IMR-90 (cell line): ENCODE measurements around the gene GNG2. TPM values are rescaled to one million over a fixed set of nuclear protein-coding genes. Genes with fewer than 3 reads are reported as not detected.

Experiments used
- ATAC-seq: fragments of 200-7000 bp; cut with Tn5 transposase; 2 replicates; pipeline ENCODE4 v1.9.1; 2020; ENCODE audit warnings: low read depth, mild to moderate bottlenecking, moderate library complexity
- BruUV-seq: library from RNA; stranded (reverse); fragments of 400-500 nt; replicated peaks from 2 replicates; lab custom pipeline; 2021; lab: Mats Ljungman, UMichigan
- CTCF ChIA-PET: fragments of 300-600 bp; formaldehyde crosslinking; extraction: SDS; loops from one replicate; lab custom pipeline; 2021; ENCODE audit warnings: antibody characterized with exemption; lab: Yijun Ruan, JAX
- POLR2A ChIA-PET: fragments of 300-600 bp; sonication (Branson Sonifier 250); formaldehyde crosslinking; loops from one replicate; lab custom pipeline; 2022; ENCODE audit warnings: antibody characterized with exemption; ENCODE audit not compliant: unreplicated experiment; lab: Charles Lee
- DNase-seq: peaks from one replicate; pipeline ENCODE4 v3.0.0; 2013
- H2AFZ ChIP-seq: replicated peaks from 2 replicates; pipeline ENCODE3; 2013; ENCODE audit warnings: low read length, mild to moderate bottlenecking; ENCODE audit not compliant: poor library complexity
- H2AK5ac ChIP-seq: 2 replicates; pipeline ENCODE4 v1.6.1; 2013; ENCODE audit warnings: low read depth, low read length, inconsistent platforms
- H2AK9ac ChIP-seq: replicated peaks from 2 replicates; pipeline ENCODE3; 2013; ENCODE audit warnings: mild to moderate bottlenecking, low read depth, low read length, moderate library complexity; ENCODE audit not compliant: poor library complexity
- H2BK120ac ChIP-seq: 2 replicates; pipeline ENCODE4 v1.6.1; 2013; ENCODE audit warnings: low read depth, low read length, inconsistent platforms
- H2BK15ac ChIP-seq: 3 replicates; pipeline ENCODE4 v1.6.1; 2013; ENCODE audit warnings: low read depth, low read length, inconsistent platforms
- H2BK20ac ChIP-seq: 2 replicates; pipeline ENCODE4 v1.6.1; 2013; ENCODE audit warnings: low read depth, mild to moderate bottlenecking, inconsistent platforms, low read length, moderate library complexity
- H2BK5ac ChIP-seq: 2 replicates; pipeline ENCODE4 v1.6.1; 2013; ENCODE audit warnings: mild to moderate bottlenecking, low read depth, low read length, inconsistent platforms; ENCODE audit not compliant: poor library complexity, severe bottlenecking
- H3K14ac ChIP-seq: replicated peaks from 2 replicates; pipeline ENCODE4 v1.6.1; 2013; ENCODE audit warnings: low read depth, low read length, inconsistent platforms
- H3K18ac ChIP-seq: 2 replicates; pipeline ENCODE4 v1.6.1; 2013; ENCODE audit warnings: low read depth, low read length, control low read depth
- H3K23ac ChIP-seq: 2 replicates; pipeline ENCODE4 v1.6.1; 2013; ENCODE audit warnings: low read depth, low read length, inconsistent platforms
- H3K27ac ChIP-seq: 2 replicates; pipeline ENCODE4 v1.5.1; 2013; ENCODE audit warnings: mild to moderate bottlenecking, control low read depth, low read length; ENCODE audit not compliant: insufficient read depth
- H3K27me3 ChIP-seq: 2 replicates; pipeline ENCODE4 v1.6.1; 2013; ENCODE audit warnings: low read length; ENCODE audit not compliant: control insufficient read depth, insufficient read depth
- H3K36me3 ChIP-seq: 2 replicates; pipeline ENCODE4 v1.6.1; 2013; ENCODE audit warnings: low read length, mixed read lengths; ENCODE audit not compliant: control insufficient read depth, insufficient read depth
- H3K4ac ChIP-seq: 2 replicates; pipeline ENCODE4 v1.6.1; 2013; ENCODE audit warnings: low read depth, low read length, inconsistent platforms
- H3K4me1 ChIP-seq: 2 replicates; pipeline ENCODE4 v1.6.1; 2013; ENCODE audit warnings: low read length, mixed read lengths; ENCODE audit not compliant: control insufficient read depth, insufficient read depth
- H3K4me2 ChIP-seq: 2 replicates; pipeline ENCODE4 v1.6.1; 2013; ENCODE audit warnings: low read depth, mild to moderate bottlenecking, control low read depth, low read length, moderate library complexity
- H3K4me3 ChIP-seq: 2 replicates; pipeline ENCODE4 v1.5.1; 2013; ENCODE audit warnings: low read depth, mild to moderate bottlenecking, control low read depth, low read length, moderate library complexity; ENCODE audit not compliant: insufficient read depth
- H3K56ac ChIP-seq: 2 replicates; pipeline ENCODE4 v1.6.1; 2013; ENCODE audit warnings: low read length, inconsistent platforms; ENCODE audit not compliant: insufficient read depth; ENCODE audit errors: extremely low read depth
- H3K79me1 ChIP-seq, 2 experiments: 2 replicates each; pipeline ENCODE4 v1.6.1; 2013; ENCODE audit warnings: low read length in 2 of 2, inconsistent platforms in 1 of 2, low read depth in 1 of 2
- H3K9ac ChIP-seq: 2 replicates; pipeline ENCODE4 v1.6.1; 2013; ENCODE audit warnings: low read depth, low read length, control low read depth
- H3K9me1 ChIP-seq: 2 replicates; pipeline ENCODE4 v1.6.1; 2013; ENCODE audit warnings: low read length, inconsistent platforms; ENCODE audit not compliant: insufficient read depth
- H3K9me3 ChIP-seq: 2 replicates; pipeline ENCODE4 v1.6.1; 2013; ENCODE audit warnings: low read length; ENCODE audit not compliant: control insufficient read depth, insufficient read depth
- H4K20me1 ChIP-seq: 2 replicates; pipeline ENCODE4 v1.6.1; 2013; ENCODE audit warnings: low read length, inconsistent platforms; ENCODE audit not compliant: insufficient read depth
- H4K5ac ChIP-seq: 2 replicates; pipeline ENCODE4 v1.6.1; 2013; ENCODE audit warnings: mild to moderate bottlenecking, low read depth, low read length, control low read depth
- H4K8ac ChIP-seq, 2 experiments: 2 replicates each; pipeline ENCODE4 v1.6.1; 2013; ENCODE audit warnings: low read depth in 2 of 2, low read length in 2 of 2, control low read depth in 1 of 2, inconsistent platforms in 1 of 2
- H4K91ac ChIP-seq: 2 replicates; pipeline ENCODE4 v1.6.1; 2013; ENCODE audit warnings: low read depth, low read length, inconsistent platforms; ENCODE audit not compliant: insufficient read depth
- BHLHE40 ChIP-seq: fragments of 150-350 bp; IDR thresholded peaks from 2 replicates; pipeline ENCODE4 v1.6.1; 2016; ENCODE audit warnings: mild to moderate bottlenecking, low read depth, low read length
- CEBPB ChIP-seq: IDR thresholded peaks from 2 replicates; pipeline ENCODE4 v1.6.1; 2012; ENCODE audit warnings: low read depth, low read length, improper control_type of control experiment
- CHD1 ChIP-seq: IDR thresholded peaks from 2 replicates; pipeline ENCODE4 v1.6.1; 2012; ENCODE audit warnings: low read depth, low read length, improper control_type of control experiment
- ELK1 ChIP-seq: fragments of 150-350 bp; IDR thresholded peaks from 2 replicates; pipeline ENCODE4 v1.6.1; 2016; ENCODE audit warnings: low read depth, mild to moderate bottlenecking, low read length, moderate library complexity, borderline replicate concordance
- FOS ChIP-seq: fragments of 150-350 bp; IDR thresholded peaks from 2 replicates; pipeline ENCODE4 v1.6.1; 2016; ENCODE audit warnings: low read depth, low read length
- MAFK ChIP-seq: IDR thresholded peaks from 2 replicates; pipeline ENCODE4 v1.6.1; 2012; ENCODE audit warnings: low read depth, low read length, improper control_type of control experiment
- MAZ ChIP-seq: IDR thresholded peaks from 2 replicates; pipeline ENCODE4 v1.6.1; 2012; ENCODE audit warnings: low read depth, mild to moderate bottlenecking, low read length, improper control_type of control experiment, moderate library complexity, borderline replicate concordance
- MXI1 ChIP-seq: IDR thresholded peaks from 2 replicates; pipeline ENCODE4 v1.6.1; 2012; ENCODE audit warnings: low read depth, mild to moderate bottlenecking, low read length, moderate library complexity, borderline replicate concordance
- NFE2L2 ChIP-seq: fragments of 150-350 bp; IDR thresholded peaks from 2 replicates; pipeline ENCODE4 v1.6.1; 2016; ENCODE audit warnings: low read depth, mild to moderate bottlenecking, low read length
- POLR2A ChIP-seq: IDR thresholded peaks from 2 replicates; pipeline ENCODE4 v1.6.1; 2012; ENCODE audit warnings: mild to moderate bottlenecking, low read depth, low read length
- RAD21 ChIP-seq: IDR thresholded peaks from 2 replicates; pipeline ENCODE4 v1.6.1; 2012; ENCODE audit warnings: low read length, improper control_type of control experiment
- RCOR1 ChIP-seq: IDR thresholded peaks from 2 replicates; pipeline ENCODE4 v1.6.1; 2012; ENCODE audit warnings: mild to moderate bottlenecking, low read length, improper control_type of control experiment; ENCODE audit not compliant: insufficient replicate concordance
- RFX5 ChIP-seq: IDR thresholded peaks from 2 replicates; pipeline ENCODE4 v1.8.0; 2012; ENCODE audit warnings: low read depth, mild to moderate bottlenecking, low read length, moderate library complexity
- SMC3 ChIP-seq: fragments of 150-350 bp; IDR thresholded peaks from 2 replicates; pipeline ENCODE4 v1.6.1; 2016; ENCODE audit warnings: low read depth, mild to moderate bottlenecking, antibody characterized with exemption, low read length, moderate library complexity
- USF2 ChIP-seq: fragments of 150-350 bp; IDR thresholded peaks from 2 replicates; pipeline ENCODE4 v1.6.1; 2017; ENCODE audit warnings: mild to moderate bottlenecking, antibody characterized with exemption, low read length, low read depth
- WGBS, 2 experiments: methylation state at CpG; one replicate each; pipeline versions ENCODE4 v1.1.5 to v1.1.7; 2013; ENCODE audit warnings: missing lambda C conversion rate in 2 of 2; ENCODE audit not compliant: insufficient read length in 1 of 2; ENCODE audit errors: extremely low coverage in 2 of 2; 5-methylcytosine and 5-hydroxymethylcytosine counted together
- dilution Hi-C: fragments of 300-500 bp; cut with HindIII; formaldehyde crosslinking; loops from one replicate; pipeline ENCODE4 v1.14.3; 2018; ENCODE audit warnings: low sequenced_read_pairs; ENCODE audit not compliant: unreplicated experiment
- in situ Hi-C: fragments of 300-500 bp; cut with MboI; formaldehyde crosslinking; loops from 3 replicates; pipeline ENCODE4 v1.14.3; 2019; ENCODE audit warnings: low sequenced_read_pairs, inconsistent platforms, mixed read lengths
- intact Hi-C: fragments of 100-400 bp; cut with micrococcal nuclease; formaldehyde crosslinking; loops from 2 replicates; pipeline ENCODE4 v1.10.0; 2022
- polyA plus RNA-seq, 3 experiments: library from polyadenylated mRNA; depleted of rRNA; stranded (reverse); fragments of >200 nt; gene quantifications; 2 replicates each; pipeline ENCODE4 v1.2.3, GENCODE V29; 2012; ENCODE audit warnings: low replicate concordance in 1 of 3
- total RNA-seq: library from RNA; depleted of rRNA; stranded (reverse); fragments of >200 nt; gene quantifications from 2 replicates; pipeline ENCODE4 v1.2.3, GENCODE V29; 2012

The GNG2 gene
- total and polyA plus RNA-seq, 2 of the 4 experiments (the other 2 are of a cell fraction): 13.1 to 14.6 TPM

- 0 out of 2 replicates have a peak overlapping the region, but pooled peaks have one; percentile 6 for H3K9ac ChIP-seq
- H2BK15ac ChIP-seq: no peak overlapping the region
- in situ Hi-C loops: loop anchor here (25.0 kb wide), 1 partner anchor 712 kb away; the partner anchor contains the start of gene PSMC6
Measured at GRCh38 chr14:52000696-52001095, 140.3 kb downstream of the GNG2 start.

More at GRCh38 chr14:52000696-52001095, 140.3 kb downstream of the GNG2 start:
- Histone ChIP-seq H3K4me3 (no peak overlapping the region), H3K4me2 (no peak overlapping the region), H2BK120ac (no peak overlapping the region), H3K14ac (no peak overlapping the region), H2AK9ac (no peak overlapping the region), H3K27me3 (no peaks in the 10 kb centered on the region), H3K9me3 (no peaks in the 10 kb centered on the region), H3K36me3 (peaks cover 25% of the 10 kb centered on the region), H4K91ac (no peak overlapping the region), H2BK5ac (no peak overlapping the region), H3K4me1 (no peaks in the 10 kb centered on the region), H3K4ac (no peak overlapping the region), H3K18ac (no peak overlapping the region), H2AFZ (no peak overlapping the region), H2AK5ac (no peak overlapping the region), H4K8ac (no peak overlapping the region), H2BK20ac (no peak overlapping the region), H3K56ac (no peak overlapping the region), H4K5ac (no peak overlapping the region), H3K9me1 (peaks cover 5% of the 10 kb centered on the region), H4K20me1 (no peaks in the 10 kb centered on the region), H3K23ac (no peak overlapping the region), H3K79me1 (peaks cover 14 to 37% of the 10 kb centered on the region in 2 experiments), H3K27ac (no peak overlapping the region)
- ATAC-seq: no peak
- DNase-seq: no peak
- no CpG with 5 or more reads among the region's 3 CpGs for WGBS, 2 experiments
- intact Hi-C loops: loop anchor here (5.0 kb wide), 1 partner anchor 67 kb away; the partner anchor contains the start of gene NID2
- no peak for TF ChIP-seq CHD1
- no peak for TF ChIP-seq CEBPB
- TF ChIP-seq BHLHE40: no peak
- no peak for TF ChIP-seq POLR2A
- no peak for TF ChIP-seq RFX5
- TF ChIP-seq USF2: no peak
- no peak for TF ChIP-seq MAZ
- TF ChIP-seq MAFK: no peak
- no peak for TF ChIP-seq RCOR1
- TF ChIP-seq FOS: no peak
- no peak for TF ChIP-seq SMC3
- no peak for TF ChIP-seq NFE2L2
- no peak for TF ChIP-seq MXI1
- TF ChIP-seq RAD21: no peak
- no peak for TF ChIP-seq ELK1
- POLR2A ChIA-PET: interaction anchor here (0.9 kb wide), 1 partner anchor 68 kb away, joined by 3 read pairs; the partner anchor contains the start of gene NID2
- CTCF ChIA-PET: no interaction called here
- BruUV-seq: no TSS peak
- dilution Hi-C loops: no loop called here
